Adrenal gland (tissue), 5 donors: ENCODE data around the gene PDCD1.

Experiments used
- CTCF ChIP-seq, 6 experiments: fragments of 450-650 bp in 4 of 6; fragments of 200-600 bp in 2 of 6; sonication (generic) in 1 of 6; IDR thresholded peaks; 1 replicate in 5 of 6; 2 replicates in 1 of 6; pipeline versions ENCODE4 v1.5.1 to v1.8.0; 2016 to 2021; ENCODE audit warnings: antibody characterized with exemption in 6 of 6, mild to moderate bottlenecking in 2 of 6, moderate library complexity in 1 of 6
- POLR2A ChIP-seq, 2 donors: fragments of 450-650 bp; IDR thresholded peaks; one replicate each; pipeline ENCODE4 v1.6.1; 2017; ENCODE audit warnings: antibody characterized with exemption in 2 of 2, mild to moderate bottlenecking in 2 of 2, moderate library complexity in 1 of 2
- donor health status: DM: no; HTN: no; CAD: no.

- TF ChIP-seq POLR2A (IDR thresholded peaks at IDR 0.05) (no peak), CTCF (IDR thresholded peaks at IDR 0.05) (no peak)
Observed at GRCh38 chr2:241846406-241846805, 12.3 kb downstream of the PDCD1 start.
